22Rv1 (cell line): ENCODE results near the gene CHTF18.

Experiments
- H3K27ac ChIP-seq: fragments of 450-650 bp; 2 replicates; pipeline ENCODE4 v1.5.1; 2017
- ZFX ChIP-seq: fragments of 450-650 bp; IDR thresholded peaks from 2 replicates; pipeline ENCODE4 v1.6.1; 2017; ENCODE audit warnings: antibody characterized with exemption, borderline replicate concordance
- TF ChIP-seq, protein P1 (sequence below): fragments of 450-650 bp; IDR thresholded peaks from 2 replicates; pipeline ENCODE4 v1.5.1; 2017; ENCODE audit warnings: mild to moderate bottlenecking

CHTF18 gene

DNA sequence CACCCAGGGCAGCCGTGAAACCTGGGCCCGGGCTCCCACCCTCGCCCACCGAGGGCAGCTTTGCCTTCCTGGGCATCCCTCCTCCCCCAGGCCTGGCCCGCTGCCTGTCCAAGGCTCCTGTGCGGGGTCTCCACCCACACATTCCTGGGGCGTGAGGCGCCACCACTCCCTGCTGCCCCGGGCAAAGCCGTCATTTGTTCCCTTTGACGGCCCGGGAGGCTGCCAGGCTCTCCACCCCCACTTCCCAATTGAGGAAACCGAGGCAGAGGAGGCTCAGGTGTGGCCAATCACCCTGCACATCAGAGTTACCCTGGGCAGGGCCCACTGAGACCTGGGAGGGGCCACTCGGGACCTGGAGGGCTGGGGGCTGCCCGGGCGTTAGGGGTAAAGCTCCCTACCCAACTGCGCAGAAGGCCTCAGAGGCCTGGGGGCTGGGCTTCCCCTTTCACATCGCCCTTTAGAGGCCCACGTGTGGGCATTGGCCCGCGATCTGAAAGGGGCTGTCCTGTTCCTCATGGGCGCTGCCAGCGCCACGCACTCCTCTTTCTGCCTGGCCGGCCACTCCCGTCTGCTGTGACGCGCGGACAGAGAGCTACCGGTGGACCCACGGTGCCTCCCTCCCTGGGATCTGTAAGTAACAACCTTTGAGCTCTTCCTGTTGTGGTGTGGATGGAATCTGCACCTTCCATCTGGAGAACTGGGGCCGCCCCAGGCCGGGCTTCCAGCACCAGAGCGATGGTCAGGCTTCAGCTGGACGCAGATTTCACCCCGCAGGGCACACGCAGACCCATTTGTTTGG is 27.7 kb upstream of the CHTF18 start, which contains the start of gene MSLN:
TSS of gene MSLN (plus strand) at position 190 of the 799 bp plus-strand sequence. CDS start 1,947 bp downstream, outside the sequence.
- TF ChIP-seq, protein P1, sequence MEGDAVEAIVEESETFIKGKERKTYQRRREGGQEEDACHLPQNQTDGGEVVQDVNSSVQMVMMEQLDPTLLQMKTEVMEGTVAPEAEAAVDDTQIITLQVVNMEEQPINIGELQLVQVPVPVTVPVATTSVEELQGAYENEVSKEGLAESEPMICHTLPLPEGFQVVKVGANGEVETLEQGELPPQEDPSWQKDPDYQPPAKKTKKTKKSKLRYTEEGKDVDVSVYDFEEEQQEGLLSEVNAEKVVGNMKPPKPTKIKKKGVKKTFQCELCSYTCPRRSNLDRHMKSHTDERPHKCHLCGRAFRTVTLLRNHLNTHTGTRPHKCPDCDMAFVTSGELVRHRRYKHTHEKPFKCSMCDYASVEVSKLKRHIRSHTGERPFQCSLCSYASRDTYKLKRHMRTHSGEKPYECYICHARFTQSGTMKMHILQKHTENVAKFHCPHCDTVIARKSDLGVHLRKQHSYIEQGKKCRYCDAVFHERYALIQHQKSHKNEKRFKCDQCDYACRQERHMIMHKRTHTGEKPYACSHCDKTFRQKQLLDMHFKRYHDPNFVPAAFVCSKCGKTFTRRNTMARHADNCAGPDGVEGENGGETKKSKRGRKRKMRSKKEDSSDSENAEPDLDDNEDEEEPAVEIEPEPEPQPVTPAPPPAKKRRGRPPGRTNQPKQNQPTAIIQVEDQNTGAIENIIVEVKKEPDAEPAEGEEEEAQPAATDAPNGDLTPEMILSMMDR = no peak
- no peak for TF ChIP-seq ZFX
- H3K27ac ChIP-seq = no peak within 1 kb of the TSS

DNA sequence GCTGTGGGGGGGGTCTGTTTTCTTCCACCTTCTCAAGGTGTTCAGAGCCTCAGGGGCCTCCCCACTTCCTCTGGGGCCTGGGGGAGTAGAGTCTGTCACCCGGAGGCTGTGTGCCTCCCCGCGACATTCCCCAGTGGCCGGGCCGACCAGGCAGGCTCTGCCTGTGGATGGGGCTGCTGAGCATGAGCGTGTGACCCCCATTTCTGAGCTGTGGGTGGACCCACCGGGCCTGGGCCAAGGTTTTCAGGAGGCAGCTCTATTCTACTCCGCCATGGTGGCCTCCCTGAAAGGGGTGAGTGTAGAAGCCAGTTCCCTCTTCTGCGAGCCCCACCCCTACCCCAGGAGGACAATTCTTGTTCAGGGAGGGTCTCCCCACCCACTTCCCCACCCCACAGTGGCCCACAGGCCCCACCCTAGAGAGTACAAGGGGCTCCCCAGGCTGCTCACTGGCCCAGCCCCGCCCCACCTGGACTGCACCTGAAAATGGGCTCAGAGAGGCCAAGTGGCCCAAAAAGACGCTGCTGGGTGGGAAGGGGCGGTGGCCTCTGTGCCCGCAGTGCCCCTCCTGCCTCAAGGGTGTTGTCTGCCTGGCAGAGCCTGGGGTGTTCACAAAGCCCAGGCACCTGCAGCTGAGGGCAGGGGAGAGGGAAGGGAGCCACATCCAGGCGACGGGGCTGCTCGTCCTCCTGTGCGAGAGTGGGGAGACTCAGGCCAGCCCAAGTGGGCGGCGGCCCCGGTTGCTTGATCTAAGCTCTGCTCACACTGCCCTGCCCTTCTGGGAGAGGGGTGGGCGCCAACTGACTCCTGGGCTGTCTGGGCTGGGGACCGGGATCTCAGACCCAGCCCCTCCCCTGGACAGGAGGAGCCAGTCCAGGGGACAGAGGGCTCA is 26.6 kb upstream of the CHTF18 start:
- H3K27ac ChIP-seq = no peak overlapping the region
- TF ChIP-seq ZFX = no peak

DNA sequence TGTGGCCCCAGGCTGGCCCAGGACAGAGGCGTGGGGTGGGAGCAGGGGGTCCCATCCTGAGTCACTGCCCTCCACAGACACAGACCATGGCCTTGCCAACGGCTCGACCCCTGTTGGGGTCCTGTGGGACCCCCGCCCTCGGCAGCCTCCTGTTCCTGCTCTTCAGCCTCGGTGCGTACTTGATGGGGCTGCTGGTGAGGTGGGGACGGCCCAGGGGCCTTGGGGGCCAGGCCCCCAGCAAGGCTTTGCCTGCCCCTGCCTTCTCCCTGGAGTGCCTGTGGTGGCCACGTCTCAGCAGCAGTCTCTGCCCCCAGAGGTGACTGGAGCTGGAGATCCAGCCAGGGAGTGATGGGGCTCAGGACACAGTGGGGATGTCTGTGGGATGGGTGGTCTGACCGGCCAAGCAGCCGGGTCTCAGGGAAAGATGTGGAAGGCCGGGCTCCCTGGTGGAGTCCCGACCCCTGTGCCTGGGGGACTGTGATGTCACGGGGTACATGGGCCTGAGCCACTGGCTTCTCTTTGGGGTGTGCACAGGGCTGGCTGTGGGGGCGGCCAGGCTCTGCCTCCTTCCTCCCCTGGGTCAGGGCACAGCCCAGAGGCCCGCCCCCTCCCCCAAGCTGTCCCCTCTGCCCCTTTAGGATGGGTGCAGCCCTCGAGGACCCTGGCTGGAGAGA is 25.7 kb upstream of the CHTF18 start:
- H3K27ac ChIP-seq = no peak overlapping the region
- TF ChIP-seq, protein P1 = no peak
- TF ChIP-seq ZFX = no peak

DNA sequence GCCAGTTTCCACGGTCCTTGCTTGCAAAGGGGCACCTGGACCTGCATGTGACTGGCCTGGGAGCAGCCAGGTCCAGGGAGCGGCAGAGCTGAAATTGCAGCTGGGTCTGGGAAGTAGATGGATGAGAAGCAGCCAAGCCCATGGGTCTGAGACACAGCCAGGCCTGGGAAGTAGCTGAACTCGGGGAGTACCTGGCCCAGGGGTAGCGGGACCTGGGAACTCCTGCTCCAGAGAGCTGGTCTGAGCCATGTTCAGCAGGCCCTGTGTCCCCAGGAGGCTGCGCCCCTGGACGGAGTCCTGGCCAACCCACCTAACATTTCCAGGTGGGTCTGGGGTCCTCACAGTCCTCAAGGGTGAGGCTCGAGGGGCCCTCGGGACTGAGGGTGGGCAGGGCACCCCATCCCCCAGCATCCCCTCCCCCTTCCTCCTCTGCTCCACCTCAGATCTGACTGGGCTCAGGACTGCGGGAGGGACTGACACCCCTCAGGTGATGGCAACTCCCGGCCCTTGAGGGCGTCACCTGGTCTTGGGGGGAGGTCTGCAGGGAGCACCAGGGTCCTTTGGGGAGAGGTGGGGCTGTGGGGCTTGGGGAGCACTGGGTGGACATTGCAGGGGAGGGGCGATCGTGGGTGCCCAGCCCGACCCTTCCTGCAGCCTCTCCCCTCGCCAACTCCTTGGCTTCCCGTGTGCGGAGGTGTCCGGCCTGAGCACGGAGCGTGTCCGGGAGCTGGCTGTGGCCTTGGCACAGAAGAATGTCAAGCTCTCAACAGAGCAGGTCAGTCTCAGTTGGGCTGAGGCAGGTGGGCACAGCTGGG is 24.8 kb upstream of the CHTF18 start:
- H3K27ac ChIP-seq = no peak overlapping the region
- TF ChIP-seq, protein P1 = no peak
- TF ChIP-seq ZFX = no peak

DNA sequence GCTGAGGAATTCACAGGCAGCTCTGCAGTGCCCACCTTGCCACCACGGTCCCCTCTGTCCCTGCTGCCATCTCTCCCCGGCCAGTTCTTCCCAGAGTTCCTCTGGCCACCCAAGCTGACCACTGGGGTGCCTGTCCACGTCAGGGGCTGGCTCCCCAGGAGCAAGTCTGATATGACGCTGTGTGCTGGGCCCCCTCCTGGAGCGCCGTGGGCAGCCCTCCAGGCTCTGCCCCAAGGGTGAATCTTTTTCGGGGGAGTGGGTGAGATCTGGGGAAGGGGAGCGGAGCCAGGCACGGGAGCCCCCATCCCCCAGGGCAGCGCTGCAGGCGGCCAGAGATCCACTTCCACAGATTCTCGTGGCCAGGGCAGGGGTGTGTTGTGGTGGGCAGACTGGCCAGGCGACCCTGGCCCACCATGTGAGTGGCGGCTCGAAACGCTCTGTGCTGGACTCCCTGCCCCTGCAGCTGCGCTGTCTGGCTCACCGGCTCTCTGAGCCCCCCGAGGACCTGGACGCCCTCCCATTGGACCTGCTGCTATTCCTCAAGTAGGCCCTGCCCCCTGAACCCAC is 24.2 kb upstream of the CHTF18 start:
- TF ChIP-seq, protein P1 = no peak
- TF ChIP-seq ZFX = no peak
- H3K27ac ChIP-seq = no peak overlapping the region

DNA sequence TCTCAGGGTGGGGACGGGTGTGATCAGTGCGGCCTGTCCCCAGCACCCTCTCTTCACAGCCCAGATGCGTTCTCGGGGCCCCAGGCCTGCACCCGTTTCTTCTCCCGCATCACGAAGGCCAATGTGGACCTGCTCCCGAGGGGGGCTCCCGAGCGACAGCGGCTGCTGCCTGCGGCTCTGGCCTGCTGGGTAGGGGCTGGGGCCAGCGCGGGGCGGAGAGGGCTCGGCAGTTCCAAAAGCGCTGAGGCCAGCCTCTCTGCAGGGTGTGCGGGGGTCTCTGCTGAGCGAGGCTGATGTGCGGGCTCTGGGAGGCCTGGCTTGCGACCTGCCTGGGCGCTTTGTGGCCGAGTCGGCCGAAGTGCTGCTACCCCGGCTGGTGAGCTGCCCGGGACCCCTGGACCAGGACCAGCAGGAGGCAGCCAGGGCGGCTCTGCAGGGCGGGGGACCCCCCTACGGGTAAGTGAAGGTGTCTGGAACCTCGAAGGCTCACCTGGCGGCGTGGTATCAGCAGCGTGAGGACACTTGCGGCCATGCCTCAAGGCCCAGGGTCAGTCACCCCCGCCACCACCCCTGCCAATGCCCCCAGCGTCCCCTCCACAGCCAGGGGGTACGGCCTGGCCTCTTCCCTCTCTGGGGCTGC is 23.5 kb upstream of the CHTF18 start:
- TF ChIP-seq, protein P1 = no peak
- TF ChIP-seq ZFX = no peak
- H3K27ac ChIP-seq = no peak overlapping the region

DNA sequence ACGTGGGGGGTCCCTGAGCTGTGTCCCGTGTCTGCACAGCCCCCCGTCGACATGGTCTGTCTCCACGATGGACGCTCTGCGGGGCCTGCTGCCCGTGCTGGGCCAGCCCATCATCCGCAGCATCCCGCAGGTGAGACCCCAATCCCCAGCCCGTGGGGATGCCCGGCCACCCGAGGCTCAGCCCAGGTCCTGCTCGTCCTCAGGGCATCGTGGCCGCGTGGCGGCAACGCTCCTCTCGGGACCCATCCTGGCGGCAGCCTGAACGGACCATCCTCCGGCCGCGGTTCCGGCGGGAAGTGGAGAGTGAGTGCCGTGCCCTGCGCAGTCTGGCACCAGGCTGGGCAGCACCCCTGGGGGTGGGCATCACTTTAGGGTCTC is 22.9 kb upstream of the CHTF18 start:
- TF ChIP-seq, protein P1 = no peak
- no peak for TF ChIP-seq ZFX
- no peak overlapping the region for H3K27ac ChIP-seq
